GM12878 (cell line): ENCODE data around the gene UQCRFS1. TPM values are rescaled to one million over a fixed set of nuclear protein-coding genes. Genes with fewer than 3 reads are reported as not detected.

Source experiments
- ATAC-seq: fragments of 200-7000 bp; cut with Tn5 transposase; 3 replicates; pipeline ENCODE4 v1.9.1; 2020; ENCODE audit warnings: mild to moderate bottlenecking, moderate library complexity
- BruUV-seq: library from RNA; stranded (reverse); fragments of 400-500 nt; replicated peaks from 2 replicates; lab custom pipeline; 2021; lab: Mats Ljungman, UMichigan
- CTCF ChIA-PET: fragments of 300-600 bp; sonication (Branson Sonifier 250); formaldehyde crosslinking; extraction: SDS; loops from one replicate; lab custom pipeline; 2021; ENCODE audit warnings: inconsistent platforms; lab: Yijun Ruan, JAX
- POLR2A ChIA-PET: fragments of 350-600 bp; formaldehyde crosslinking; extraction: SDS; loops from one replicate; lab custom pipeline; 2021; ENCODE audit warnings: inconsistent platforms; lab: Charles Lee
- RAD21 ChIA-PET: fragments of 300-600 bp; sonication (Branson Sonifier 250); formaldehyde crosslinking; loops from one replicate; lab custom pipeline; 2023; ENCODE audit warnings: antibody characterized with exemption; ENCODE audit not compliant: unreplicated experiment; lab: Charles Lee
- SMC1A ChIA-PET: fragments of 300-600 bp; sonication (Branson Sonifier 250); formaldehyde crosslinking; loops from one replicate; lab custom pipeline; 2023; ENCODE audit not compliant: unreplicated experiment, uncharacterized antibody; lab: Charles Lee
- DNase-seq: peaks from one replicate; pipeline ENCODE4 v3.0.0-alpha.2; 2011; ENCODE audit warnings: low read depth, low spot score
- FAIRE-seq: peaks from 3 replicates; lab custom pipeline; 2011; peaks lifted over from hg19 to GRCh38; lab: Jason Lieb, UNC
- H2AFZ ChIP-seq: 2 replicates; pipeline ENCODE4 v1.6.0; 2011; ENCODE audit warnings: low read depth, low read length, control low read depth; ENCODE audit not compliant: control insufficient read depth
- H3K27ac ChIP-seq: 2 replicates; pipeline ENCODE4 v1.5.1; 2011; ENCODE audit warnings: control low read depth; ENCODE audit not compliant: control insufficient read depth, insufficient read depth
- H3K27me3 ChIP-seq, 2 experiments: replicated peaks in 1 of 2; 2 replicates each; pipeline versions ENCODE4 v1.6.0 to v1.6.1; 2011; ENCODE audit warnings: low read length in 1 of 2; ENCODE audit not compliant: control insufficient read depth in 2 of 2, insufficient read depth in 2 of 2
- H3K36me3 ChIP-seq, 2 experiments: 2 replicates each; pipeline ENCODE4 v1.5.1; 2011; ENCODE audit warnings: low read length in 1 of 2; ENCODE audit not compliant: control insufficient read depth in 2 of 2, insufficient read depth in 2 of 2
- H3K4me1 ChIP-seq: 2 replicates; pipeline ENCODE4 v1.6.1; 2011; ENCODE audit warnings: mild to moderate bottlenecking, low read length, moderate library complexity, mixed read lengths; ENCODE audit not compliant: control insufficient read depth, insufficient read depth
- H3K4me2 ChIP-seq: 2 replicates; pipeline ENCODE4 v1.6.0; 2011; ENCODE audit warnings: control low read depth; ENCODE audit not compliant: control insufficient read depth, insufficient read depth
- H3K4me3 ChIP-seq: fragments of 200-600 bp; sonication (generic); 2 replicates; pipeline ENCODE4 v1.5.1; 2016
- H3K79me2 ChIP-seq: 2 replicates; pipeline ENCODE4 v1.6.0; 2011; ENCODE audit warnings: low read length; ENCODE audit not compliant: control insufficient read depth, insufficient read depth
- H3K9ac ChIP-seq: 2 replicates; pipeline ENCODE4 v1.8.0; 2011; ENCODE audit warnings: low read length, control low read depth, mixed read lengths; ENCODE audit not compliant: control insufficient read depth, insufficient read depth
- H3K9me3 ChIP-seq: replicated peaks from 3 replicates; pipeline ENCODE4 v1.5.1; 2011; ENCODE audit warnings: mild to moderate bottlenecking, low read length; ENCODE audit not compliant: control insufficient read depth, insufficient read depth
- H4K20me1 ChIP-seq: 2 replicates; pipeline ENCODE4 v1.6.0; 2011; ENCODE audit not compliant: control insufficient read depth, insufficient read depth
- CBX3 ChIP-seq: fragments of 200-600 bp; sonication (generic); IDR thresholded peaks from 2 replicates; pipeline ENCODE4 v1.6.1; 2016; ENCODE audit warnings: low read depth, borderline replicate concordance
- POLR2AphosphoS2 ChIP-seq: IDR thresholded peaks from 2 replicates; pipeline ENCODE4 v1.6.1; 2011; ENCODE audit warnings: low read depth, mild to moderate bottlenecking, low read length, improper control_type of control experiment, moderate library complexity
- POU2F2 ChIP-seq: IDR thresholded peaks from 3 replicates; pipeline ENCODE4 v1.6.1; 2011; ENCODE audit warnings: low read depth, mild to moderate bottlenecking, low read length, borderline replicate concordance
- RB1 ChIP-seq: fragments of 450-650 bp; formaldehyde crosslinking; IDR thresholded peaks from 2 replicates; pipeline ENCODE4 v1.6.1; 2017; ENCODE audit warnings: mild to moderate bottlenecking, borderline replicate concordance
- ZNF207 ChIP-seq: fragments of 450-650 bp; IDR thresholded peaks from 2 replicates; pipeline ENCODE4 v1.6.1; 2014; ENCODE audit warnings: antibody characterized with exemption, mild to moderate bottlenecking, borderline replicate concordance
- WGBS: methylation state at CpG from one replicate; pipeline ENCODE4 v1.1.6; 2016; ENCODE audit warnings: low lambda C conversion rate; ENCODE audit not compliant: insufficient replicate concordance, insufficient coverage; ENCODE audit errors: missing lambda C conversion rate; 5-methylcytosine and 5-hydroxymethylcytosine counted together
- in situ Hi-C: fragments of 300-500 bp; cut with MboI; formaldehyde crosslinking; loops from 9 replicates; pipeline ENCODE4 v1.14.3; 2018; ENCODE audit warnings: mixed read lengths
- intact Hi-C: fragments of 100-400 bp; cut with micrococcal nuclease; formaldehyde crosslinking; loops from one replicate; pipeline ENCODE4 v1.14.2; 2022; ENCODE audit not compliant: unreplicated experiment
- polyA plus RNA-seq, 11 experiments: library from polyadenylated mRNA; depleted of rRNA in 4 of 11; unstranded in 6 of 11; stranded (reverse) in 5 of 11; fragments of >200 nt; fragmentation: Nextera tagmentation in 4 of 11; fragmentation: Illumina TruSeq in 1 of 11; extraction: Ambion mirVana in 4 of 11; extraction: Trizol in 1 of 11; gene quantifications; 1 replicate in 1 of 11; 2 replicates in 10 of 11; pipeline versions ENCODE4 v1.2.1 to v1.2.3, GENCODE V29; 2011 to 2016; ENCODE audit warnings: inconsistent platforms in 2 of 11, missing spikeins in 2 of 11, low read depth in 1 of 11
- total RNA-seq, 4 experiments: library from RNA; depleted of rRNA in 3 of 4; stranded (reverse); fragments of >200 nt in 3 of 4; fragmentation: Illumina TruSeq in 1 of 4; extraction: Trizol in 1 of 4; gene quantifications; 2 replicates each; pipeline versions ENCODE4 v1.2.1 to v1.2.3, GENCODE V29; 2013 to 2021
- TF ChIP-seq, protein P1 (sequence below): IDR thresholded peaks from 2 replicates; pipeline ENCODE4 v1.6.1; 2012; ENCODE audit warnings: improper control_type of control experiment, low read depth, low read length; ENCODE audit not compliant: insufficient replicate concordance

Gene UQCRFS1
- total and polyA plus RNA-seq, 10 of the 15 experiments (the other 5 are each of a cell fraction or from before 2014, with no cell fraction given): 9.3 to 125 (median 67.9) TPM

DNA sequence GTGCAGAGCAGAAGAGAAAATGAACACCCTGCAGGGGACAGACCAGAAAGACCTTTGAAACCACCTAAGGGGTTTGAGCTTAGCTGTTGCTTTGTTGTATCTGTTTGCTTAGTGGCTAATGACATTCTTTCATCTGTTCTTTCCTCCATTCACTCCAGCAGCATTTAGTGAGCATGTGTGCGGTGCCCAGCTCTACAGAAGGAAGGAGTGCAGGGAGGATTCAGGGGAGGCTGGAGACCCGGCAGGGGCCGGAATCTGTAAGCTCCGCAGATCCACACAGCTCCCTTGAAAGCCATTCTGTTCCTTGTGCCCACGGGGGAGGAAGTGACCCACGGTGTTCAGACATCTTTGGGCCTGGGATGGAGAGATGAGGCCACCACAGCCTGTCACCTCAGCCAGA, 27.5 kb downstream of the UQCRFS1 start:
- no peak for TF ChIP-seq ZNF207
- no peak for TF ChIP-seq POU2F2
- no peak for TF ChIP-seq POLR2AphosphoS2
- intact Hi-C loops (no loop called here), in situ Hi-C loops (no loop called here)
- Histone ChIP-seq H2AFZ (no peak overlapping the region), H3K4me2 (no peak overlapping the region), H3K9me3 (no peaks in the 10 kb centered on the region; the same call in 1 of the 3 replicates), H3K4me3 (no peak overlapping the region), H3K79me2 (no peaks in the 10 kb centered on the region), H3K36me3 (no peaks in the 10 kb centered on the region), H4K20me1 (no peaks in the 10 kb centered on the region), H3K4me1 (no peaks in the 10 kb centered on the region), H3K9ac (no peak overlapping the region), H3K27me3 (no peaks in the 10 kb centered on the region), H3K27ac (no peak overlapping the region)
- SMC1A ChIA-PET: no interaction called here
- CTCF ChIA-PET: interaction anchor here (0.7 kb wide), 1 partner anchor 78 kb away, joined by 4 read pairs; no protein-coding TSS in a partner anchor
- RAD21 ChIA-PET: no interaction called here
- ATAC-seq (no peak), FAIRE-seq (no peak), DNase-seq (no peak)
- no TSS peak for BruUV-seq
- POLR2A ChIA-PET: no interaction called here
- 29% methylated on average over 6 of the region's 6 CpGs for WGBS

GRCh38 chr19:29176981-29177754, 35.8 kb downstream of the UQCRFS1 start:
- no TSS peak for BruUV-seq
- no peak for TF ChIP-seq RB1
- TF ChIP-seq, protein P1, sequence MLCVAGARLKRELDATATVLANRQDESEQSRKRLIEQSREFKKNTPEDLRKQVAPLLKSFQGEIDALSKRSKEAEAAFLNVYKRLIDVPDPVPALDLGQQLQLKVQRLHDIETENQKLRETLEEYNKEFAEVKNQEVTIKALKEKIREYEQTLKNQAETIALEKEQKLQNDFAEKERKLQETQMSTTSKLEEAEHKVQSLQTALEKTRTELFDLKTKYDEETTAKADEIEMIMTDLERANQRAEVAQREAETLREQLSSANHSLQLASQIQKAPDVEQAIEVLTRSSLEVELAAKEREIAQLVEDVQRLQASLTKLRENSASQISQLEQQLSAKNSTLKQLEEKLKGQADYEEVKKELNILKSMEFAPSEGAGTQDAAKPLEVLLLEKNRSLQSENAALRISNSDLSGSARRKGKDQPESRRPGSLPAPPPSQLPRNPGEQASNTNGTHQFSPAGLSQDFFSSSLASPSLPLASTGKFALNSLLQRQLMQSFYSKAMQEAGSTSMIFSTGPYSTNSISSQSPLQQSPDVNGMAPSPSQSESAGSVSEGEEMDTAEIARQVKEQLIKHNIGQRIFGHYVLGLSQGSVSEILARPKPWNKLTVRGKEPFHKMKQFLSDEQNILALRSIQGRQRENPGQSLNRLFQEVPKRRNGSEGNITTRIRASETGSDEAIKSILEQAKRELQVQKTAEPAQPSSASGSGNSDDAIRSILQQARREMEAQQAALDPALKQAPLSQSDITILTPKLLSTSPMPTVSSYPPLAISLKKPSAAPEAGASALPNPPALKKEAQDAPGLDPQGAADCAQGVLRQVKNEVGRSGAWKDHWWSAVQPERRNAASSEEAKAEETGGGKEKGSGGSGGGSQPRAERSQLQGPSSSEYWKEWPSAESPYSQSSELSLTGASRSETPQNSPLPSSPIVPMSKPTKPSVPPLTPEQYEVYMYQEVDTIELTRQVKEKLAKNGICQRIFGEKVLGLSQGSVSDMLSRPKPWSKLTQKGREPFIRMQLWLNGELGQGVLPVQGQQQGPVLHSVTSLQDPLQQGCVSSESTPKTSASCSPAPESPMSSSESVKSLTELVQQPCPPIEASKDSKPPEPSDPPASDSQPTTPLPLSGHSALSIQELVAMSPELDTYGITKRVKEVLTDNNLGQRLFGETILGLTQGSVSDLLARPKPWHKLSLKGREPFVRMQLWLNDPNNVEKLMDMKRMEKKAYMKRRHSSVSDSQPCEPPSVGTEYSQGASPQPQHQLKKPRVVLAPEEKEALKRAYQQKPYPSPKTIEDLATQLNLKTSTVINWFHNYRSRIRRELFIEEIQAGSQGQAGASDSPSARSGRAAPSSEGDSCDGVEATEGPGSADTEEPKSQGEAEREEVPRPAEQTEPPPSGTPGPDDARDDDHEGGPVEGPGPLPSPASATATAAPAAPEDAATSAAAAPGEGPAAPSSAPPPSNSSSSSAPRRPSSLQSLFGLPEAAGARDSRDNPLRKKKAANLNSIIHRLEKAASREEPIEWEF: no peak
- TF ChIP-seq CBX3: peak; percentile 90; the same call in 1 of the 2 replicates
- intact Hi-C loops: no loop called here
- H3K9ac ChIP-seq: no peak overlapping the region
- H3K27me3 ChIP-seq: no peaks in the 10 kb centered on the region
- H3K4me1 ChIP-seq: no peaks in the 10 kb centered on the region
- FAIRE-seq (no peak), DNase-seq (no peak), ATAC-seq (no peak)
- H4K20me1 ChIP-seq: no peaks in the 10 kb centered on the region
- CTCF ChIA-PET: interaction anchor here (0.6 kb wide), 1 partner anchor 932 kb away, joined by 3 read pairs; no protein-coding TSS in a partner anchor
- no peak overlapping the region for H2AFZ ChIP-seq
- RAD21 ChIA-PET: no interaction called here
- no peaks in the 10 kb centered on the region for H3K36me3 ChIP-seq
- 18% methylated on average over 2 of the region's 2 CpGs for WGBS
- no peak overlapping the region for H3K4me2 ChIP-seq
- no peaks in the 10 kb centered on the region for H3K79me2 ChIP-seq
- H3K9me3 ChIP-seq: no peaks in the 10 kb centered on the region; the same call in 2 of the 3 replicates
- POLR2A ChIA-PET: no interaction called here
- SMC1A ChIA-PET: no interaction called here
- H3K4me3 ChIP-seq: no peak overlapping the region
- no peak overlapping the region for H3K27ac ChIP-seq
- in situ Hi-C loops: no loop called here
